ENCODE measurements around the gene GPC1. TPM values are rescaled to one million over a fixed set of nuclear protein-coding genes. Genes with fewer than 3 reads are reported as not detected.
A peak's percentile ranks its signal among the peaks of the same experiment; 100 is the strongest.

The GPC1 gene
- total RNA-seq, 4 donors from 2014 or later, result 117 to 153 (median 144) TPM

- H3K36me3 ChIP-seq, result peaks cover 0 to 4% (median 0%) of the 10 kb centered on the region in 3 donors
- 49% methylated on average over 24 to 25 of the region's 35 CpGs for WGBS, 2 donors
- TF ChIP-seq EP300 (IDR thresholded peaks at IDR 0.05) (no peak), CTCF (IDR thresholded peaks at IDR 0.05) (no peak)
- peak overlapping the region; percentile 18 to 70 (median 42) for H3K4me3 ChIP-seq
- H3K9me3 ChIP-seq, result no peaks in the 10 kb centered on the region
- H3K27ac ChIP-seq, result peak overlapping the region in 2 of 4 donors; percentile 67 to 69
- peaks cover 0 to 86% (median 41%) of the 10 kb centered on the region in 4 donors for H3K4me1 ChIP-seq
- peaks cover 0 to 6% of the 10 kb centered on the region in 2 donors for H3K27me3 ChIP-seq
- DNase-seq (ENCODE audit: low spot score in 2 of 2), result no peak
Observed at GRCh38 chr2:240454106-240454901, 18.8 kb downstream of the GPC1 start.

GRCh38 chr2:240455272-240455646, 19.8 kb downstream of the GPC1 start:
- Histone ChIP-seq H3K27ac (peak overlapping the region in 2 of 4 donors; percentile 66 to 76), H3K36me3 (peaks cover 0 to 13% (median 0%) of the 10 kb centered on the region in 3 donors), H3K4me3 (peak overlapping the region in 1 of 4 donors; percentile 8), H3K9me3 (no peaks in the 10 kb centered on the region), H3K4me1 (peaks cover 0 to 81% (median 37%) of the 10 kb centered on the region in 4 donors), H3K27me3 (peaks cover 0 to 6% of the 10 kb centered on the region in 2 donors)
- DNase-seq (ENCODE audit: low spot score in 2 of 2), result no peak
- WGBS, 2 donors, result 48 to 60% methylated on average over 7 of the region's 7 CpGs
- TF ChIP-seq EP300 (IDR thresholded peaks at IDR 0.05) (no peak), POLR2A (IDR thresholded peaks at IDR 0.05) (no peak), CTCF (IDR thresholded peaks at IDR 0.05) (no peak)

- DNase-seq (ENCODE audit: low spot score in 2 of 2), result no peak
- H3K27ac ChIP-seq, result peak overlapping the region in 2 of 4 donors; percentile 66 to 76
- no peak for TF ChIP-seq CTCF (IDR thresholded peaks at IDR 0.05)
- no peak for TF ChIP-seq EP300 (IDR thresholded peaks at IDR 0.05)
- no peak for TF ChIP-seq POLR2A (IDR thresholded peaks at IDR 0.05)
- H3K9me3 ChIP-seq, result no peaks in the 10 kb centered on the region
- H3K27me3 ChIP-seq, result peaks cover 0 to 6% of the 10 kb centered on the region in 2 donors
- peaks cover 0 to 75% (median 32%) of the 10 kb centered on the region in 4 donors for H3K4me1 ChIP-seq
- peaks cover 0 to 19% (median 0%) of the 10 kb centered on the region in 3 donors for H3K36me3 ChIP-seq
- WGBS, 2 donors, result 10 to 11% methylated on average over 47 of the region's 55 CpGs
- peak overlapping the region in 3 of 4 donors; percentile 7 to 13 (median 8) for H3K4me3 ChIP-seq
Observed at GRCh38 chr2:240455647-240456446, 20.4 kb downstream of the GPC1 start.

- 67 to 71% methylated on average over 14 to 16 of the region's 17 CpGs for WGBS, 2 donors
- H3K27me3 ChIP-seq, result peaks cover 0 to 6% of the 10 kb centered on the region in 2 donors
- H3K36me3 ChIP-seq, result peaks cover 0 to 27% (median 0%) of the 10 kb centered on the region in 3 donors
- H3K4me3 ChIP-seq, result no peak overlapping the region
- no peak for DNase-seq (ENCODE audit: low spot score in 2 of 2)
- TF ChIP-seq EP300 (IDR thresholded peaks at IDR 0.05) (no peak), POLR2A (IDR thresholded peaks at IDR 0.05) (no peak), CTCF (IDR thresholded peaks at IDR 0.05) (no peak)
- peaks cover 0 to 67% (median 27%) of the 10 kb centered on the region in 4 donors for H3K4me1 ChIP-seq
- H3K9me3 ChIP-seq, result no peaks in the 10 kb centered on the region
- H3K27ac ChIP-seq, result peak overlapping the region in 2 of 4 donors; percentile 66 to 76
Observed at GRCh38 chr2:240456447-240457222, 21.2 kb downstream of the GPC1 start.

Measured in tibial nerve (tissue), 4 donors.